AG09309 (cell line): ENCODE data around the gene GBP4.

Experiments used
- DNase-seq: peaks from one replicate; pipeline ENCODE4 v3.0.0-alpha.2; 2010; ENCODE audit warnings: low read depth
- H3K4me3 ChIP-seq: 2 replicates; pipeline ENCODE4 v1.5.1; 2011; ENCODE audit warnings: mild to moderate bottlenecking, low read depth, low read length, moderate library complexity; ENCODE audit not compliant: control insufficient read depth
- TF ChIP-seq, protein P1 (sequence below): IDR thresholded peaks from 2 replicates; pipeline ENCODE4 v1.5.1; 2011; ENCODE audit warnings: mild to moderate bottlenecking, low read depth, low read length, inconsistent platforms; ENCODE audit not compliant: insufficient read depth, control insufficient read depth; ENCODE audit errors: missing control alignments

Gene GBP4

DNA sequence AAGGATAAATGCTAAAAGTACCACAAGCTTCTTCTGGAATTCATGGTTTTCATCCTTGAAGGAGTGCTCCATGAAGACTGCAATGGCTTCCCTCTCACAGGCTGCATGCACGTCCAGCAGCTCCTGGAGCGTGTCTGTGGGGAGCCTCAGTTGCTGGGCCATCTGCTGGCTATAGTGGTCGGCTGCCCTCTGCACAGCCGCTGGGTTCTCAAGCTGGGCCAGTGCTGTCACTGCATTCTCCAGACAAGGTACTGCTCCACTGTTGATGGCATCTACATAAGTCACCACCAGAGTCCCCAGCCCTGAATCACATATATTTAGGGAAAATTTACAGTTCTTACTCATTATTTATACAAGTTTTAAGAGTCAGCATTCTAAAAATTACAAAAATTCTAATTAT, 8.7 kb downstream of the GBP4 start:
- no peak overlapping the region for H3K4me3 ChIP-seq
- TF ChIP-seq, protein P1, sequence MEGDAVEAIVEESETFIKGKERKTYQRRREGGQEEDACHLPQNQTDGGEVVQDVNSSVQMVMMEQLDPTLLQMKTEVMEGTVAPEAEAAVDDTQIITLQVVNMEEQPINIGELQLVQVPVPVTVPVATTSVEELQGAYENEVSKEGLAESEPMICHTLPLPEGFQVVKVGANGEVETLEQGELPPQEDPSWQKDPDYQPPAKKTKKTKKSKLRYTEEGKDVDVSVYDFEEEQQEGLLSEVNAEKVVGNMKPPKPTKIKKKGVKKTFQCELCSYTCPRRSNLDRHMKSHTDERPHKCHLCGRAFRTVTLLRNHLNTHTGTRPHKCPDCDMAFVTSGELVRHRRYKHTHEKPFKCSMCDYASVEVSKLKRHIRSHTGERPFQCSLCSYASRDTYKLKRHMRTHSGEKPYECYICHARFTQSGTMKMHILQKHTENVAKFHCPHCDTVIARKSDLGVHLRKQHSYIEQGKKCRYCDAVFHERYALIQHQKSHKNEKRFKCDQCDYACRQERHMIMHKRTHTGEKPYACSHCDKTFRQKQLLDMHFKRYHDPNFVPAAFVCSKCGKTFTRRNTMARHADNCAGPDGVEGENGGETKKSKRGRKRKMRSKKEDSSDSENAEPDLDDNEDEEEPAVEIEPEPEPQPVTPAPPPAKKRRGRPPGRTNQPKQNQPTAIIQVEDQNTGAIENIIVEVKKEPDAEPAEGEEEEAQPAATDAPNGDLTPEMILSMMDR, result no peak
- DNase-seq, result no peak

DNA sequence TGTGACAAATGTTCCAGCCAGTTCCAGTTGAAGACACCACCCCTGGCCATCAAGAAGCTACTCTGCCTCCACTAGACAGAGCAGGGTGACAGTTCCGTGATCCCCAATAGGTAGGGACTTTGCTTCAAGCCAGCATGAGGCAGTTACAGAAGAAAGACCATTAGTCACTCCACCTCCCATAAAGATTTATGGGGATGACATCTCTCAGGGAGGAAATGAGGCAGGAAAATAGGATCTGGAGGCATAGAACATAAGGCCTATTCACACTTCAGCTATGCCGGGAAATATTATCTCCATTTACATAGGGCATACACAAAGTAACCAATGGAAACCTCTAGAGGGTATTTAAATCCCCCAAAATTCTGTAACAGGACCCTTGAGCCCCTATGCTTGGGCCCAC, 19.4 kb downstream of the GBP4 start:
- TF ChIP-seq, protein P1, result no peak
- no peak for DNase-seq
- no peak overlapping the region for H3K4me3 ChIP-seq

DNA sequence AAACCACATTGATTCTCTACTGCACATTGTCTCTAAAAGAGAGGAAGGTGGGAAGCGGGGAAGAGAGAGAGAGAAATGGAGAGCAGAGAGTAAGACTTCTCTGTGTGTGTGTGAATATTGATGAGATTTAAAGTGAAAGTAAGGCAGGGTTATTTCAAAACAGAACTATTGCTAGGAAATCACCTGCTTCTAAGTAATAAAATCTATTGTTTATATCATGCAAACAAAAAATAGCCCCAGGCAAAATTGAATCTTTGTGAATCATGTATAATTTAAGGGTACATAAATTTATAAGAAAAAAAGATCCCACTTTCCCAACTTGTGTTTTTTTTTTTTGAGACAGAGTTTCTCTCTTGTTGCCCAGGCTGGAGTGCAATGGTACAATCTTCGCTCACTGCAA, 21.8 kb downstream of the GBP4 start:
- no peak overlapping the region for H3K4me3 ChIP-seq
- TF ChIP-seq, protein P1, result no peak
- DNase-seq, result no peak

DNA sequence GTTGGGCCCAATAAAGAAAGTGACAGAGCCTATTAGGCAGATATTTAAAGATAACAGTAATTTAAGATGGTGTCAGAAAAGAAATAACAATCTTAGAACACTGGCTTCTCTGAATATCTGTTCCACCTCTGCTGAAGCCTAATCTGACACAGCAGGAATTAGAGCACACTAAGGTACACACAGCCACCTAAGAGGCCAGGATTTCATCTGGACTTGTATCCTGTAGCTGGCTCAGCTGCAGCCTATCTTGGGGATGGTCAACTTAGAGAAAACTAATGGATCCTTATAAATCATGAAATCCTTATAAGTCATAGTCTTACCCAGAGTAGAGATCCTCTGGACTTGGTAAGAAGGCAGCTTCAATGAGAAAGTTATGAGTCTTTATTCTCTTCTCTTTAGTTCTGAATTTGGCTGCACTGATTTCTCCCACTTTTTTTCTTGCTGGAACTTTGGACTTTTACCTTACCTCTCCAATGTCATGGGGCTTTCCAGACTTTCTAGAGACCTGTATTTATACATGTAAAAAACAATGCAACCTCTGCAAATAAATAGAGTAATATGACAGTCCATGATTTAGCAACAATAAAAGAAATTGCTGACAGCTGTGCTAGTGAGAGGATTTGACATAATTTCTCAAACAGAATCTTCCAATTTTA, 23.0 kb downstream of the GBP4 start, which contains the start of gene GBP7:
GBP7 (minus strand) TSS at position 403 of the 656 bp plus-strand sequence. CDS start 4,068 bp downstream, outside the sequence.
- TF ChIP-seq, protein P1, result no peak
- no peak within 1 kb of the TSS for H3K4me3 ChIP-seq
- no peak for DNase-seq

DNA sequence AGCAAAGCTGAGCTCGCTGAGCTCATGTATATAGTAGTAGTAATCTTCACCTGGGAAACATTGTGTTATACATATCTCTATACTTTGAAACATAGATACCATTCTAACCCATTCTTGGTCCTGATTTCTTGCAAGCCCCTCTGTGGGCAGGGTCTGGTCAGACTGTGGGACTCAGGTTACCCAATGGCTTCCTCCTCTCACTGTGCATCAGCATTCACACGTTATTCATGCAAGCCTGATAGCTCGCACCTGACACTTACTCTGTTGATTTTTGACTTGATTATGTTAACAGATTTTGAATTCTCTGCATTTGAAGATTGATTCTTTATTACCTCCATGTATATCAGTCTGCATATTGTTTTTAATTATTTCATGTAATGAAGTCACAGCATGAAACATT, 24.3 kb downstream of the GBP4 start:
- no peak for DNase-seq
- no peak overlapping the region for H3K4me3 ChIP-seq
- TF ChIP-seq, protein P1, result no peak

DNA sequence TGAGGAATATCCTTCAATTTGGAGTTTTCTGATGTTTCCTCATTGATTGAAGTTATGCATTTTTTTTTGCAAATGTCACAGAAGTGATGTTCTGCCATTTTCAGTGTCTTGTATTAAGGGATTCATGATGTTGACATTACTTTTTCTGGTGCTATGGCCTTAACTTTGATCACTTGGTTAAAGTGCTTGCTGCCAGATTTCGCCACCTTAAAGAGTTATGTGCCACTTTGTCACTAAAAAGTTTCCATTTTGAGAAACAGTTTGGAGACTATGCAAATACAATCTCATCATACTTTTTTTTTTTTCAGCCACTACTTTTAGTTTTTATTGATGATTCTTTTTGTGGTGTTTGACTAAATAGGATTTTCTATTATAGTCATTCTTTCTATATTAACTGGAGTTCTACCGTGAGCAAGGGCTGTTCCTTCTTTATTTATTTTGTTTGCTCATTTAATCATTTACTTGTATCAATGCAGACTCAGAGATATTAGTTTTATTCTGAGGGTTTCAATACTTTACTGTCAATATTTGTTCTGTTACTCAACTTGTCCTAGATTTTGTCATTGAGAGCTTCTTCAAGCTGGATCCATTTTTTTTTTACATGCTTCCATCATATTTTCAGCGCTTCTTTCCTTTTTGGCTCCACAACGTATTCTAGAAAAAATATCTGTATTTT, 26.1 kb downstream of the GBP4 start:
- TF ChIP-seq, protein P1, result no peak
- H3K4me3 ChIP-seq, result no peak overlapping the region
- no peak for DNase-seq

DNA sequence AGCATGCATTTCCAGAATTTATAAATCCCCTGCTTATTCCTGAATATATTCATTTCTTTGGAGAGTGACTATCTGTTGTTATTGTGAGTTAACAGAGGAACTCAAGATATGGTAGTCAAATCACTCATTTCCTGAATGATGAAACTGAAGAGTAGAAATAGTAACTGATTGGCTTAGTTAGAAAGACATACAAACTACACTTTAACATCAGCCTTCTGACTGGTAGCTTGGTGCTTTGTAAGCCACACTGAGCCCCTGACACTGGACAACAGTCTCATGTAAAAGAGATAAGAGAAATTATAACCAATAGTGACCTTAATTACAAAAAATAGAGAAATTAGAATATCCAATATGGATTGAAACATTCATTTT, 27.7 kb downstream of the GBP4 start:
- DNase-seq, result no peak
- H3K4me3 ChIP-seq, result no peak overlapping the region
- TF ChIP-seq, protein P1, result no peak
